Measurements from ENCODE around the gene ROR1.

- TF ChIP-seq PBX3 (IDR thresholded peaks at IDR 0.05) (no peak), CTCF (IDR thresholded peaks at IDR 0.05) (no peak), MAX (IDR thresholded peaks at IDR 0.05; ENCODE audit: low read depth) (no peak), POLR2AphosphoS5 (IDR thresholded peaks at IDR 0.05; ENCODE audit: low read depth, low read length) (no peak), JUND (IDR thresholded peaks at IDR 0.05) (no peak), EP300 (IDR thresholded peaks at IDR 0.05; ENCODE audit: borderline replicate concordance in 1 of 2, low read depth in 1 of 2, low read length in 1 of 2) (no peak), CHD2 (IDR thresholded peaks at IDR 0.05; ENCODE audit: low read length, partially characterized antibody) (no peak), USF1 (IDR thresholded peaks at IDR 0.05; ENCODE audit: borderline replicate concordance, low read depth) (no peak), TEAD4 (IDR thresholded peaks at IDR 0.05; ENCODE audit: borderline replicate concordance, insufficient read depth) (no peak), GATA2 (CRISPR knock-in tag; IDR thresholded peaks at IDR 0.05) (no peak), REST (IDR thresholded peaks at IDR 0.05; ENCODE audit: low read depth, low read length) (no peak)
Measured at GRCh38 chr1:63843010-63843409, 69.2 kb downstream of the ROR1 start.
